Naive thymus-derived CD8-positive, alpha-beta T cell (primary cell): ENCODE results near the gene ATOH8. TPM values are rescaled to one million over a fixed set of nuclear protein-coding genes. Genes with fewer than 3 reads are reported as not detected.
A peak's percentile ranks its signal among the peaks of the same experiment; 100 is the strongest.

Experiments
- ATAC-seq, 2 donors: fragments of 150-1000 bp; cut with Tn5 transposase in 1 of 2; sonication (Bioruptor Pico), chemical (Tn5 transposase) in 1 of 2; 1 replicate in 1 of 2; 2 replicates in 1 of 2; pipeline ENCODE4 v1.10.0; 2021; ENCODE audit warnings: mild to moderate bottlenecking in 2 of 2, moderate library complexity in 2 of 2
- POLR2A ChIA-PET: fragments of 350-600 bp; sonication (Branson Sonifier 250); formaldehyde crosslinking; loops from one replicate; lab custom pipeline; 2021; ENCODE audit warnings: antibody characterized with exemption; lab: Charles Lee
- DNase-seq, 10 donors: peaks; one replicate each; pipeline versions ENCODE4 v3.0.0 to v3.0.0-alpha.2; 2020 to 2022
- H3K27ac Mint-ChIP-seq, 10 donors: one replicate each; pipeline ENCODE4 v1.8.0; 2020 to 2022; ENCODE audit warnings: mild to moderate bottlenecking in 10 of 10, mixed read lengths in 10 of 10, moderate library complexity in 4 of 10, inconsistent platforms in 1 of 10
- H3K27me3 Mint-ChIP-seq, 5 donors: one replicate each; pipeline ENCODE4 v1.8.0; 2021 to 2022; ENCODE audit warnings: mixed read lengths in 5 of 5
- H3K36me3 Mint-ChIP-seq, 3 donors: one replicate each; pipeline ENCODE4 v1.8.0; 2020 to 2022; ENCODE audit warnings: mixed read lengths in 3 of 3, mild to moderate bottlenecking in 2 of 3, inconsistent platforms in 1 of 3
- H3K4me1 Mint-ChIP-seq, 4 donors: one replicate each; pipeline ENCODE4 v1.8.0; 2021 to 2022; ENCODE audit warnings: mixed read lengths in 4 of 4
- H3K4me3 Mint-ChIP-seq, 10 donors: one replicate each; pipeline ENCODE4 v1.8.0; 2020 to 2022; ENCODE audit warnings: mild to moderate bottlenecking in 10 of 10, mixed read lengths in 10 of 10, moderate library complexity in 6 of 10, inconsistent platforms in 1 of 10
- H3K9me3 Mint-ChIP-seq, 9 donors: one replicate each; pipeline ENCODE4 v1.8.0; 2020 to 2022; ENCODE audit warnings: mixed read lengths in 9 of 9, mild to moderate bottlenecking in 3 of 9, inconsistent platforms in 1 of 9, moderate library complexity in 1 of 9
- polyA plus RNA-seq, 3 donors: library from polyadenylated mRNA; unstranded; fragments of 300-500 nt; fragmentation: Illumina TruSeq; gene quantifications; one replicate each; pipeline ENCODE4 v1.2.3, GENCODE V29; 2021
- total RNA-seq, 8 experiments: library from RNA in 2 of 8; stranded (reverse) in 2 of 8; gene quantifications; one replicate each; pipeline ENCODE4 v1.2.3 and lab custom pipeline; 2021 to 2026

The ATOH8 gene
- total and polyA plus RNA-seq, 5 experiments from 2014 or later = not detected

GRCh38 chr2:85744055-85744454 is 9.7 kb upstream of the ATOH8 start:
- no peak for ATAC-seq

GRCh38 chr2:85744741-85745601 is 8.8 kb upstream of the ATOH8 start:
- Mint-ChIP-seq H3K4me3 (no peak overlapping the region), H3K27ac (no peak overlapping the region), H3K4me1 (peaks cover 2 to 14% (median 6%) of the 10 kb centered on the region in 4 donors), H3K27me3 (peaks cover 12 to 55% (median 42%) of the 10 kb centered on the region in 5 donors), H3K36me3 (no peaks in the 10 kb centered on the region), H3K9me3 (no peaks in the 10 kb centered on the region)
- POLR2A ChIA-PET = no interaction called here
- DNase-seq (no peak), ATAC-seq (no peak)

More at GRCh38 chr2:85744055-85744454, 9.7 kb upstream of the ATOH8 start:
- H3K4me3 Mint-ChIP-seq = no peak overlapping the region
- H3K9me3 Mint-ChIP-seq = no peaks in the 10 kb centered on the region
- no peaks in the 10 kb centered on the region for H3K36me3 Mint-ChIP-seq
- peaks cover 12 to 49% (median 36%) of the 10 kb centered on the region in 5 donors for H3K27me3 Mint-ChIP-seq
- DNase-seq = no peak
- H3K4me1 Mint-ChIP-seq = peaks cover 2 to 14% (median 6%) of the 10 kb centered on the region in 4 donors
- H3K27ac Mint-ChIP-seq = no peak overlapping the region
- POLR2A ChIA-PET = no interaction called here

- Mint-ChIP-seq H3K27me3 (peaks cover 18 to 62% (median 45%) of the 10 kb centered on the region in 5 donors), H3K27ac (no peak overlapping the region), H3K4me1 (peaks cover 2 to 18% (median 7%) of the 10 kb centered on the region in 4 donors), H3K9me3 (no peaks in the 10 kb centered on the region), H3K4me3 (no peak overlapping the region), H3K36me3 (no peaks in the 10 kb centered on the region)
- ATAC-seq (no peak), DNase-seq (no peak)
- POLR2A ChIA-PET = no interaction called here
Measured at GRCh38 chr2:85745619-85746018, 8.2 kb upstream of the ATOH8 start.

- no peak for DNase-seq
- Mint-ChIP-seq H3K4me3 (no peak overlapping the region), H3K4me1 (peaks cover 2 to 18% (median 7%) of the 10 kb centered on the region in 4 donors), H3K27me3 (peaks cover 20 to 62% (median 48%) of the 10 kb centered on the region in 5 donors), H3K36me3 (peaks cover 0 to under 1% (median 0%) of the 10 kb centered on the region in 3 donors), H3K9me3 (no peaks in the 10 kb centered on the region), H3K27ac (peak overlapping the region in 1 of 10 donors; percentile 15)
- ATAC-seq = peak in 1 of 2 donors; percentile 39
- POLR2A ChIA-PET = interaction anchor here (0.7 to 0.9 kb wide), 2 partner anchors 118 to 359 kb away, joined by 3 read pairs; partner anchors contain the start of genes POLR1A and PTCD3
Measured at GRCh38 chr2:85746321-85747004, 7.3 kb upstream of the ATOH8 start.

- Mint-ChIP-seq H3K4me3 (no peak overlapping the region), H3K4me1 (peaks cover 4 to 22% (median 9%) of the 10 kb centered on the region in 4 donors), H3K27ac (no peak overlapping the region), H3K27me3 (peaks cover 25 to 60% (median 49%) of the 10 kb centered on the region in 5 donors), H3K9me3 (no peaks in the 10 kb centered on the region), H3K36me3 (peaks cover 0 to 4% (median 0%) of the 10 kb centered on the region in 3 donors)
- no peak for ATAC-seq
- POLR2A ChIA-PET = interaction anchor here (0.9 kb wide), 1 partner anchor 358 kb away, joined by 3 read pairs; the partner anchor contains the start of genes POLR1A and PTCD3
- peak in 1 of 10 donors; percentile 0 for DNase-seq
Measured at GRCh38 chr2:85747441-85747840, 6.3 kb upstream of the ATOH8 start.

- DNase-seq (peak in 1 of 10 donors; percentile 43), ATAC-seq (no peak)
- H3K27me3 Mint-ChIP-seq = peaks cover 21 to 58% (median 52%) of the 10 kb centered on the region in 5 donors
- H3K9me3 Mint-ChIP-seq = no peaks in the 10 kb centered on the region
- H3K4me3 Mint-ChIP-seq = no peak overlapping the region
- peaks cover 6 to 26% (median 9%) of the 10 kb centered on the region in 4 donors for H3K4me1 Mint-ChIP-seq
- H3K36me3 Mint-ChIP-seq = peaks cover 0 to 4% (median 0%) of the 10 kb centered on the region in 3 donors
- POLR2A ChIA-PET = no interaction called here
- H3K27ac Mint-ChIP-seq = no peak overlapping the region
Measured at GRCh38 chr2:85748039-85748734, 5.6 kb upstream of the ATOH8 start.

- Mint-ChIP-seq H3K4me3 (no peak overlapping the region), H3K27me3 (peaks cover 20 to 53% (median 48%) of the 10 kb centered on the region in 5 donors), H3K36me3 (peaks cover 0 to 4% (median 0%) of the 10 kb centered on the region in 3 donors), H3K4me1 (peaks cover 6 to 26% (median 13%) of the 10 kb centered on the region in 4 donors), H3K9me3 (no peaks in the 10 kb centered on the region), H3K27ac (peak overlapping the region in 1 of 10 donors; percentile 43)
- ATAC-seq = no peak
- DNase-seq = no peak
- POLR2A ChIA-PET = no interaction called here
Measured at GRCh38 chr2:85748985-85749875, 4.6 kb upstream of the ATOH8 start.

GRCh38 chr2:85750587-85751575 is 2.9 kb upstream of the ATOH8 start:
- Mint-ChIP-seq H3K9me3 (no peaks in the 10 kb centered on the region), H3K27ac (no peak overlapping the region), H3K36me3 (peaks cover 0 to 4% (median 0%) of the 10 kb centered on the region in 3 donors), H3K4me1 (peaks cover 15 to 33% (median 27%) of the 10 kb centered on the region in 4 donors), H3K4me3 (peak overlapping the region in 2 of 10 donors; percentile 9 to 25), H3K27me3 (peaks cover 26 to 61% (median 56%) of the 10 kb centered on the region in 5 donors)
- POLR2A ChIA-PET = no interaction called here
- DNase-seq (peak; percentile 18 to 70 (median 42)), ATAC-seq (peak; percentile 48 to 58)

GRCh38 chr2:85751627-85752026 is 2.2 kb upstream of the ATOH8 start:
- Mint-ChIP-seq H3K9me3 (no peaks in the 10 kb centered on the region), H3K36me3 (peaks cover 0 to 4% (median 0%) of the 10 kb centered on the region in 3 donors), H3K4me3 (peak overlapping the region in 5 of 10 donors; percentile 9 to 64 (median 34)), H3K4me1 (peaks cover 15 to 33% (median 22%) of the 10 kb centered on the region in 4 donors), H3K27ac (no peak overlapping the region), H3K27me3 (peaks cover 26 to 69% (median 61%) of the 10 kb centered on the region in 5 donors)
- DNase-seq (no peak), ATAC-seq (no peak)
- POLR2A ChIA-PET = no interaction called here

- H3K4me1 Mint-ChIP-seq = peaks cover 15 to 28% (median 21%) of the 10 kb centered on the region in 4 donors
- H3K36me3 Mint-ChIP-seq = peaks cover 0 to 4% (median 0%) of the 10 kb centered on the region in 3 donors
- POLR2A ChIA-PET = interaction anchor here (0.6 kb wide), 1 partner anchor 134 kb away, joined by 4 read pairs; no protein-coding TSS in a partner anchor
- ATAC-seq (no peak), DNase-seq (no peak)
- H3K27me3 Mint-ChIP-seq = peaks cover 30 to 75% (median 59%) of the 10 kb centered on the region in 5 donors
- H3K4me3 Mint-ChIP-seq = peak overlapping the region; percentile 26 to 81 (median 64)
- peak overlapping the region in 1 of 10 donors; percentile 77 for H3K27ac Mint-ChIP-seq
- no peaks in the 10 kb centered on the region for H3K9me3 Mint-ChIP-seq
Measured at GRCh38 chr2:85753035-85753524, 711 bp upstream of the ATOH8 start.
